Gastrocnemius medialis (tissue), 4 donors: ENCODE results near the gene NTMT1.

Experiments used
- CTCF ChIP-seq, 5 experiments: fragments of 450-650 bp in 3 of 5; fragments of 200-600 bp in 2 of 5; sonication (generic) in 2 of 5; IDR thresholded peaks in 4 of 5; conservative IDR thresholded peaks in 1 of 5; 1 replicate in 4 of 5; 2 replicates in 1 of 5; pipeline ENCODE4 v1.5.1; 2016 to 2019; ENCODE audit warnings: antibody characterized with exemption in 5 of 5, mild to moderate bottlenecking in 3 of 5, moderate library complexity in 3 of 5
- POLR2A ChIP-seq, 2 donors: fragments of 450-650 bp; IDR thresholded peaks; one replicate each; pipeline ENCODE4 v1.6.1; 2017; ENCODE audit warnings: antibody characterized with exemption in 2 of 2, mild to moderate bottlenecking in 2 of 2, moderate library complexity in 2 of 2

DNA sequence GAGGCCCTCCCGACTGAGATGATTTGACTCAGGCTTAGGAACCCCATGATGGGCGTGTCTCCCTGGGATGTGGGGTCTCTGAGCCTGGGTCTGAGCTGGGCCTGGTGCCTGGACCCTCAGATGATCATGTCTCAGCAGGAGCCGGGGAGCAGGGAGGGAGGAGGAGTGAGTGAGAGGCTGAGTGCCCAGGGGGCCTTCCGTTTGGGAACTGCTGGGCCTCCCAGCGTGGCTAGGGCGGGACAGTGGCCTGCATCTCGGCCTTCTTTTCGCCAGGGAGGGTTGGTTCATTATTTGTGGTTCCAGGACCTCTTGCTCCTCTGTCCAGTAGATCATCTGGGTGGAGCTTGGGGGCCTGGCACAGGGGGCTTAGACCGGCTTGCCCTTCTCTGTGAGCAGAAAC, 45.1 kb downstream of the NTMT1 start:
- no peak for TF ChIP-seq CTCF (IDR thresholded peaks at IDR 0.05 in 4 of 5, conservative IDR thresholded peaks at IDR 0.05 in 1 of 5)
- TF ChIP-seq POLR2A (IDR thresholded peaks at IDR 0.05): no peak
